Smooth muscle cell of the brain vasculature (primary cell): ENCODE measurements around the gene FOXP3.
"Not testable (repeated sequence)": the region's sequence is repeated elsewhere in the genome, so short reads cannot be mapped to it uniquely, and the experiment has no call there.

Source experiments
- DNase-seq: peaks from one replicate; pipeline ENCODE4 v3.0.0-alpha.2; 2012; ENCODE audit warnings: low read depth, low spot score

FOXP3 gene, protein sequence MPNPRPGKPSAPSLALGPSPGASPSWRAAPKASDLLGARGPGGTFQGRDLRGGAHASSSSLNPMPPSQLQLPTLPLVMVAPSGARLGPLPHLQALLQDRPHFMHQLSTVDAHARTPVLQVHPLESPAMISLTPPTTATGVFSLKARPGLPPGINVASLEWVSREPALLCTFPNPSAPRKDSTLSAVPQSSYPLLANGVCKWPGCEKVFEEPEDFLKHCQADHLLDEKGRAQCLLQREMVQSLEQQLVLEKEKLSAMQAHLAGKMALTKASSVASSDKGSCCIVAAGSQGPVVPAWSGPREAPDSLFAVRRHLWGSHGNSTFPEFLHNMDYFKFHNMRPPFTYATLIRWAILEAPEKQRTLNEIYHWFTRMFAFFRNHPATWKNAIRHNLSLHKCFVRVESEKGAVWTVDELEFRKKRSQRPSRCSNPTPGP

GRCh38 chrX:49264460-49264859 lies at the start of gene FOXP3:
Gene FOXP3 (minus strand): TSS chrX:49264710. CDS start chrX:49258505, 6,205 bp downstream.
- no peak for DNase-seq

- DNase-seq: no peak
Measured at GRCh38 chrX:49312176-49312575, 47.7 kb upstream of the FOXP3 start.

GRCh38 chrX:49310371-49310770 lies 45.9 kb upstream of the FOXP3 start:
- no peak for DNase-seq

DNA sequence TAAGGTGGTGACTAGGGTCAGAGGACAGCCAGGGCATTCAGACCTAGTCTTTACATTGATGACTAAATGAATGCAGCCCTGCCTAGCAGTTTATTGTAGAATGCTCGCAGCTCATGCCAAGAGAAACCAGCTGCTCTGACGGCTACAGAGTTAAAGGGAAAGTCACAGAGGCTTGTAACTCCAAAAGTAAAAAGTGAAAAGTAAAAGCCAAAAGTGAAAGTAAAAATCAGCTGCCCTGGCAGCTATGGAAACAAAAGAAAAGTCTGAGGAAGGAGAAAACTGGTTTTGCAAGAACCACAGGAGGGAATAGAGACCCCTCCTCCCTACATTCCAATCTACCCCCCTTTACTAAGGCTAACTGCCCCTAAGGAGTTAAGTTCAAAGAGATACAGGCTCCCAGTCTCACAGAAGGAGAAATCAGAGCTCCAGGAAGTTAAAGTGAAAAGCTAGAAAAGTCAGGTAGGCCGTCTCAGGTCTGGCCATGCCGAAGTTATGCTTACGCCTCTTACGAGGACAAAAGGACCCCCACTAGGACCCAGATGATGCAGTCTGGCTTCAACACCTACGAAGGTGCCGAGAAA lies 45.0 kb upstream of the FOXP3 start:
- no peak for DNase-seq

DNA sequence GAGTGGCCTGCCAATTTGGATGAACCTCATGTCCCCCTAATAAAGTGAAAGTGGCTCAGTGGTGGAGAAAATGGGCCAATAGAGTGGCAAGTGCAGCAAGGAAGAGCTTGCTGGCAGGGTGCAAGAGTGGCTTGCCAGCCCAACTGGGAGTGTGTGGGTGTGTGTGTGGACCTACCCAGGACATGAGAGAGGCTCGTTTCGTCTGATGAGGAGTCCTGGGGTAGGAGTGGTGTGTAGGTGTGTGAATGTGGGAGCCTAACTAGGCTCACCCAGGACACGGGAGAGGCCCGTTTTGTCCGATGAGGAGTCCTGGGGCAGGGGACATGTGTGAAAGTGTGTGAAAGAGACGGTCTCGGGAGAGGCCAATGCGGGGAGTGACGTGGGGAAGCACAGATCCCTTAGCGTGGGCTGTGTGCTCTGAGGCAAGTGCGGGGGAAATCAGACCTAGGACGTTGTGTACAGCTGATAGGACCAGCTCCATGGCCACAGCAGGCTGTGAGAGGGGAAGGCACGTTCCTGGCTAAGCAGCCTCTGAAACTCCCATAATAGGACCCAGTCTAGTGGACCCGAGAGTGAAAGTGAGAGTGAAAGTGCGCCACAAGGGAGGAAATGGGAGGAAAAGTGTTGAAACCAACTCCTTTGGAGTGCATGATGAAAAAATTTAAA lies 44.2 kb upstream of the FOXP3 start:
- no peak for DNase-seq

- not testable (repeated sequence) for DNase-seq
Measured at GRCh38 chrX:49307775-49308174, 43.3 kb upstream of the FOXP3 start.

DNA sequence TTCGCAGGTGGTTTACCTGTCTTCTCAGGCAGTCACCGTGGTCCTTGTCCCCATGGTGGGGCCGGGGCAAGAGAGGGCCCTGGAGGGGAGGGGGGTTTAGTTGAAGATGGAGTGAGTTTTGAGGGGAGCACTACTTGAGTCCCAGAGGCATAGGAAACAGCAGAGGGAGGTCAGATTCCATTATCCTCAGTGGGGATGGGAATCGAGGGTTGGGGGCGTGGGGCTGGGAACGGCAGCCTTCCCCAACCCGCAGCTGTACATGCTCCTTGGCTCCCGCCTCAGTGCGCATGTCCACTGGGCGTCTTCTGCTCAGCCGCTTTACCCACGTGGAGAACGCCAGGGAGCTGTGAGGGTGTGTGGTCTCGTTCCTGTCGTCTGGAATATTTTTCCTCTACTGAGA lies 38.8 kb upstream of the FOXP3 start, which contains the start of gene GAGE10:
Gene GAGE10, plus strand, starts transcription at position 301 of the 400 bp plus-strand sequence. CDS start 1,214 bp downstream, outside the sequence.
- no peak for DNase-seq

DNA sequence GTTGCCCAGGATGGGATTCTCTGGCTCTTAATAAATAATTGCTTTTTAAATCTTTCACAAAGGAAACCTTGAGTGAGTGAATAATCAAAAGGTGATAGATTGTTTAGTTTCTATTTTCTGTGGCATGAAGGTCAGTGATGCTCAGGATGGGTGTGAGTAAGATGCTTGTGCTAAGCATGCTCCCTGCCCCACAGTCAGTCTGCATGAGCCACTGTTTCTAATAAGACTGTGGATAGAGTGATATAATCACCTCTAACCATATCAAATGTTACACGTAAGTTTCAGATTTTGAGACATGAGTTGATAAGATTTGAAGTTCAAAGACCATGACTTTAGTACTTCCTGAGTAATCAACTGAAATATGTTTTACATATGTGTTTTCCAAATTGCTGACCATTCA lies 36.2 kb upstream of the FOXP3 start:
- DNase-seq: no peak

GRCh38 chrX:49299293-49299692 lies 34.8 kb upstream of the FOXP3 start:
- not testable (repeated sequence) for DNase-seq

GRCh38 chrX:49292400-49293362 lies 28.2 kb upstream of the FOXP3 start:
- no peak for DNase-seq

GRCh38 chrX:49291615-49292337 lies 27.3 kb upstream of the FOXP3 start:
- no peak for DNase-seq

- no peak for DNase-seq
Measured at GRCh38 chrX:49290215-49290614, 25.7 kb upstream of the FOXP3 start.

GRCh38 chrX:49287665-49288064 lies 23.2 kb upstream of the FOXP3 start:
- DNase-seq: no peak

GRCh38 chrX:49286581-49286980 lies 22.1 kb upstream of the FOXP3 start:
- DNase-seq: no peak

DNA sequence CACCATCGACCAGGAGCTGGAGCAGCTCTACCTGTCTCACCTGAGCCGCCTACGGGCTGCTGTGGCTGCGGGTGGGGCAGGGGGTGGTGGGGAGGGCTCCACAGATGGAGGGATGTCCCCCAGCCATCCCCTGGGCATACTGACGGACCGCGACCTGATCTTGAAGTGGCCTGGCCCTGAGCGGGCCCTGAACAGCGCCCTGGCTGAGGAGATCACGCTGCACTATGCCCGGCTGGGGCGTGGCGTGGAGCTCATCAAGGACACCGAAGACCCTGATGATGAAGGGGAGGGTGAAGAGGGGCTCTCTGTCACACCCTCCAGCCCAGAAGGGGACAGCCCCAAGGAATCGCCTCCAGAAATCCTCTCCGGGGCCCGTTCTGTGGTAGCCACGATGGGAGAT lies 21.6 kb upstream of the FOXP3 start:
- DNase-seq: no peak

- no peak for DNase-seq
Measured at GRCh38 chrX:49284212-49284611, 19.7 kb upstream of the FOXP3 start.

DNA sequence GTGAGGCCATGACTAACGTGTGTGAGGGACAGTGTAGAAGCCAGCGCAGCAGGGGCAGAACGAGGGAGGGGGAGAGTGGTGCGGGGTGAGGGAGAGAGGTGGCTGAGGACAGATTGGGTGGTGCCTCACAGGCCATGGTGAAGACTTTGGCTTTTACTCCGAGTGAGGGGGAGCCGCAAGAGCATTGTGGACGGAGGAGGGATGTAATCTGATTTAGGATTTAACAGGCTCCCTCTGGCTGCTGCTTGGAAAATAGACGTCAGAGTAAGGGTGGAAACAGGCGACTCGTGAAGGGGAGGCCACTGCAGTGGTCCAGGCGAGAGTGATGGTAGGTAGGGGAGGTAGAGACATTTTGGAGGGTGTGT lies 18.1 kb upstream of the FOXP3 start:
- DNase-seq: no peak

GRCh38 chrX:49278081-49278480 lies 13.6 kb upstream of the FOXP3 start:
- DNase-seq: no peak

DNA sequence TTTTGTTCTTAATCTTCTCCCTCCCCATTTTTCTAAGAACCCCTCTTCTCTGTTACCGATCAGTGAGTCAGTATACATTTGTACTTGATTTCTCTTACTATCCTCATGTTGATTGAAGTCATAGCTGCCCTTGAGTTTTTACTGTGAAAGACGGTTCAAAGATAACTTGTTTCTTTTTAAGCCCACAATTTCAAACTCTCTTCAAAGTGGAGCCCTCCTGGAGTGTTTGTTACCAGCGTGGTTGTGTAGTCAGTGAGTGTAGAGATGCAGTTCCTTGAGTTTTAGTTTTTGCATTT lies 13.0 kb upstream of the FOXP3 start:
- DNase-seq: no peak

GRCh38 chrX:49276671-49277534 lies 12.4 kb upstream of the FOXP3 start:
- DNase-seq: no peak
